Measurements from ENCODE around the gene BTBD9.

The BTBD9 gene

DNA sequence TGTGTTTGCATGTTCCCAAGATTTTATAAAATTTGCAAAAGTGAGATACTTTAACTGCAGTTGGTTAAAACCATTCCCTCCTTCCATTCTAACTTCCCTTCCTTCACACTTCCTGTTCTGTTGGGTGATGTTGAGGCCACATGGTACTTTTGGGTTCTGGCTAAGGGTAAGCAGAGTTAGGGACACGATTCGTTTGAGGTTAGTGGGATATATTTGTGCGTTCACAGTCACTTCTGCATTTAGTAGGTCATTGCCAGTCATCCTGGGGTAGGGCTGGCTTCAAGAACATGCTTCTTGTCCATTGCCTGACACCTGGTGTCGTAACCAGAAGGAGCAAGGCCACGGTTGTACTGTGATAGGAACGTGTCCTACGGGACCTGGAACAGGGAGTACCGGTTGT is 480.1 kb downstream of the BTBD9 start:
- Histone ChIP-seq H3K27ac (ENCODE audit: low read length, poor library complexity, severe bottlenecking) (no peak overlapping the region), H3K4me3 (ENCODE audit: insufficient read depth in 1 of 2, low read depth in 1 of 2, low read length in 2 of 2) (no peak overlapping the region), H3K4ac (ENCODE audit: low read depth in 1 of 2, low read length in 2 of 2) (no peak overlapping the region), H3K36me3 (ENCODE audit: control insufficient read depth in 1 of 2, insufficient read depth in 2 of 2, low read depth in 1 of 2, low read length in 2 of 2) (peaks cover 27 to 57% of the 10 kb centered on the region in 2 experiments), H4K8ac (ENCODE audit: low read length) (no peak overlapping the region), H2BK5ac (ENCODE audit: low read depth, low read length, poor library complexity, severe bottlenecking) (no peak overlapping the region), H2BK12ac (ENCODE audit: low read length in 2 of 2) (no peak overlapping the region), H3K9ac (ENCODE audit: low read length) (no peak overlapping the region), H3K27me3 (ENCODE audit: control insufficient read depth in 1 of 2, insufficient read depth in 1 of 2, low read length in 2 of 2) (no peaks in the 10 kb centered on the region), H3K4me2 (ENCODE audit: low read length, poor library complexity, severe bottlenecking) (no peak overlapping the region), H2BK120ac (ENCODE audit: low read depth, low read length) (no peak overlapping the region), H3K23ac (ENCODE audit: low read length in 2 of 2) (no peak overlapping the region), H3K18ac (ENCODE audit: low read depth in 1 of 2, low read length in 2 of 2) (no peak overlapping the region), H4K91ac (ENCODE audit: low read length) (no peak overlapping the region), H2BK15ac (ENCODE audit: low read depth, poor library complexity, severe bottlenecking) (no peak overlapping the region), H3K9me3 (ENCODE audit: control insufficient read depth, low read length) (no peaks in the 10 kb centered on the region), H3K4me1 (ENCODE audit: control insufficient read depth, insufficient read depth, low read depth, low read length) (peaks cover 9% of the 10 kb centered on the region), H3K14ac (ENCODE audit: low read length in 2 of 2) (no peak overlapping the region), H2AFZ (ENCODE audit: low read depth, low read length) (no peak overlapping the region), H2AK5ac (ENCODE audit: low read length, severe bottlenecking) (no peak overlapping the region), H3K79me1 (replicated peaks; ENCODE audit: low read length, poor library complexity, severe bottlenecking) (peaks cover 37% of the 10 kb centered on the region)
- WGBS: 98% methylated on average over 8 of the region's 8 CpGs
- DNase-seq: no peak

DNA sequence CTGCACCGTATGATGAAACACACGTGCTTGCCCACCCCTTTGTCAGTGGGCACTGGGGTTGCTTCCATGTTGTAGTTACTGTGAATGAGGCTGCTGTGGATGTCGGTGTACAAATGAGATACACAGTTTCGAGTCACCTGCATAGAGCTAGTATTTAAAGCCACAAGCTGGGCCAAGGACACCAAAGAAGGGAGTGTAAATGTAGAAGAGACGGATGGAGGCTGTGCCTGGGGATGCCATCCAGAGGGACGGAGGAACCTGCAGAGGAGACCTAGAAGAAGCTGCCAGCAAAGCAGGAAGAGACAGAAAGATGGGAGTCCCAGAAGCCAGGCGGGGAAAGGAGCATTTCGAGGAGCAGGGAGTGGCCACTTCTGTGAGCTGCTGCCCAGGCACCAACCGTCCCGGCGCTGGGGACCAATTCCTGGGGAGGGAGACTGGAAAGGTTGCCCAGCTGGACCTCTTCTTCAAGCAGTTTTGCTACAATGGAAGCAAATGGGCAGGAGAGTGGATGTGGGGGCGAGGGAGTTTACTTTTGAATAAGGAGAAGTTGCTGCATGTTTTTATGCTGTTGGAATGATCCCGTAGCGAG is 480.9 kb downstream of the BTBD9 start:
- Histone ChIP-seq H3K27me3 (ENCODE audit: control insufficient read depth in 1 of 2, insufficient read depth in 1 of 2, low read length in 2 of 2) (no peaks in the 10 kb centered on the region), H2BK12ac (ENCODE audit: low read length in 2 of 2) (no peak overlapping the region), H3K14ac (ENCODE audit: low read length in 2 of 2) (no peak overlapping the region), H3K79me1 (replicated peaks; ENCODE audit: low read length, poor library complexity, severe bottlenecking) (peaks cover 38% of the 10 kb centered on the region), H3K9ac (ENCODE audit: low read length) (no peak overlapping the region), H2BK5ac (ENCODE audit: low read depth, low read length, poor library complexity, severe bottlenecking) (no peak overlapping the region), H4K8ac (ENCODE audit: low read length) (no peak overlapping the region), H3K4ac (ENCODE audit: low read depth in 1 of 2, low read length in 2 of 2) (no peak overlapping the region), H3K36me3 (ENCODE audit: control insufficient read depth in 1 of 2, insufficient read depth in 2 of 2, low read depth in 1 of 2, low read length in 2 of 2) (peaks cover 31 to 62% of the 10 kb centered on the region in 2 experiments), H2BK15ac (ENCODE audit: low read depth, poor library complexity, severe bottlenecking) (no peak overlapping the region), H2BK120ac (ENCODE audit: low read depth, low read length) (no peak overlapping the region), H4K91ac (ENCODE audit: low read length) (no peak overlapping the region), H3K9me3 (ENCODE audit: control insufficient read depth, low read length) (no peaks in the 10 kb centered on the region), H3K4me3 (ENCODE audit: insufficient read depth in 1 of 2, low read depth in 1 of 2, low read length in 2 of 2) (no peak overlapping the region), H3K23ac (ENCODE audit: low read length in 2 of 2) (no peak overlapping the region), H3K4me1 (ENCODE audit: control insufficient read depth, insufficient read depth, low read depth, low read length) (peaks cover 12% of the 10 kb centered on the region), H3K27ac (ENCODE audit: low read length, poor library complexity, severe bottlenecking) (no peak overlapping the region), H3K18ac (ENCODE audit: low read depth in 1 of 2, low read length in 2 of 2) (no peak overlapping the region), H3K4me2 (ENCODE audit: low read length, poor library complexity, severe bottlenecking) (no peak overlapping the region), H2AFZ (ENCODE audit: low read depth, low read length) (no peak overlapping the region), H2AK5ac (ENCODE audit: low read length, severe bottlenecking) (no peak overlapping the region)
- 90% methylated on average over 14 of the region's 14 CpGs for WGBS
- no peak for DNase-seq

DNA sequence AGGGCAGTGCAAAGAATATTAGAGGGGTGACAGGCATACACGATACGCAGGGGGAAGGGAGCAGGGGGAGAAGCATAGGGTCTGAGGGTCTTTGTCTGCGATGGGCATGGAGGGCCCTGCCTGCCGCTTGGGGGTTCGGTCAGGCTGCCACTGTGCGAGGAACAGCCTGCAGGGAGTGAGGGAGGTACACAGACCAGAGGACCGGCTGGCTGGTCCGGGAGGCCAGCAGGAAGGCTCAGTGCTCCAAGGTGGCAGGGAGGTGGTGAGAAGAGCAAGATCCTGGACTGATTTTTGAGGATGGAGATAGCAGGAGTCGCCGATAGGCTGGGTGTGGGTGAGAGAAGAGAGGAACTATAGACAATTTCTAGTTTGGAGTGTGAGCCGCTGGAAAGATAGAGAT is 481.8 kb downstream of the BTBD9 start:
- Histone ChIP-seq H2BK15ac (ENCODE audit: low read depth, poor library complexity, severe bottlenecking) (no peak overlapping the region), H2BK12ac (ENCODE audit: low read length in 2 of 2) (no peak overlapping the region), H3K27me3 (ENCODE audit: control insufficient read depth in 1 of 2, insufficient read depth in 1 of 2, low read length in 2 of 2) (no peaks in the 10 kb centered on the region), H2AFZ (ENCODE audit: low read depth, low read length) (no peak overlapping the region), H3K4me1 (ENCODE audit: control insufficient read depth, insufficient read depth, low read depth, low read length) (peaks cover 16% of the 10 kb centered on the region), H3K23ac (ENCODE audit: low read length in 2 of 2) (no peak overlapping the region), H3K79me1 (replicated peaks; ENCODE audit: low read length, poor library complexity, severe bottlenecking) (peaks cover 44% of the 10 kb centered on the region), H3K27ac (ENCODE audit: low read length, poor library complexity, severe bottlenecking) (no peak overlapping the region), H2BK120ac (ENCODE audit: low read depth, low read length) (no peak overlapping the region), H3K18ac (ENCODE audit: low read depth in 1 of 2, low read length in 2 of 2) (no peak overlapping the region), H3K9ac (ENCODE audit: low read length) (no peak overlapping the region), H2AK5ac (ENCODE audit: low read length, severe bottlenecking) (no peak overlapping the region), H3K4ac (ENCODE audit: low read depth in 1 of 2, low read length in 2 of 2) (no peak overlapping the region), H4K8ac (ENCODE audit: low read length) (no peak overlapping the region), H3K4me3 (ENCODE audit: insufficient read depth in 1 of 2, low read depth in 1 of 2, low read length in 2 of 2) (no peak overlapping the region), H3K4me2 (ENCODE audit: low read length, poor library complexity, severe bottlenecking) (no peak overlapping the region), H3K36me3 (ENCODE audit: control insufficient read depth in 1 of 2, insufficient read depth in 2 of 2, low read depth in 1 of 2, low read length in 2 of 2) (peaks cover 39 to 67% of the 10 kb centered on the region in 2 experiments), H4K91ac (ENCODE audit: low read length) (no peak overlapping the region), H3K14ac (ENCODE audit: low read length in 2 of 2) (peak overlapping the region in 1 of 2 experiments; percentile 36), H3K9me3 (ENCODE audit: control insufficient read depth, low read length) (no peaks in the 10 kb centered on the region), H2BK5ac (ENCODE audit: low read depth, low read length, poor library complexity, severe bottlenecking) (no peak overlapping the region)
- 97% methylated on average over 11 of the region's 11 CpGs for WGBS
- DNase-seq: no peak

GRCh38 chr6:38156818-38157565 is 482.7 kb downstream of the BTBD9 start:
- H3K79me1 ChIP-seq (replicated peaks; ENCODE audit: low read length, poor library complexity, severe bottlenecking): peaks cover 47% of the 10 kb centered on the region
- no peak overlapping the region for H4K91ac ChIP-seq (ENCODE audit: low read length)
- peaks cover 48 to 68% of the 10 kb centered on the region in 2 experiments for H3K36me3 ChIP-seq (ENCODE audit: control insufficient read depth in 1 of 2, insufficient read depth in 2 of 2, low read depth in 1 of 2, low read length in 2 of 2)
- no peak overlapping the region for H2AK5ac ChIP-seq (ENCODE audit: low read length, severe bottlenecking)
- peak overlapping the region; percentile 55 for H4K8ac ChIP-seq (ENCODE audit: low read length)
- peak overlapping the region in 1 of 2 experiments; percentile 30 for H3K18ac ChIP-seq (ENCODE audit: low read depth in 1 of 2, low read length in 2 of 2)
- H3K4me1 ChIP-seq (ENCODE audit: control insufficient read depth, insufficient read depth, low read depth, low read length): peaks cover 21% of the 10 kb centered on the region
- H2AFZ ChIP-seq (ENCODE audit: low read depth, low read length): no peak overlapping the region
- no peak overlapping the region for H2BK5ac ChIP-seq (ENCODE audit: low read depth, low read length, poor library complexity, severe bottlenecking)
- H3K9ac ChIP-seq (ENCODE audit: low read length): no peak overlapping the region
- no peak overlapping the region for H3K4ac ChIP-seq (ENCODE audit: low read depth in 1 of 2, low read length in 2 of 2)
- H3K27ac ChIP-seq (ENCODE audit: low read length, poor library complexity, severe bottlenecking): no peak overlapping the region
- no peak overlapping the region for H3K23ac ChIP-seq (ENCODE audit: low read length in 2 of 2)
- no peak overlapping the region for H2BK120ac ChIP-seq (ENCODE audit: low read depth, low read length)
- no peak overlapping the region for H3K4me3 ChIP-seq (ENCODE audit: insufficient read depth in 1 of 2, low read depth in 1 of 2, low read length in 2 of 2)
- H2BK12ac ChIP-seq (ENCODE audit: low read length in 2 of 2): no peak overlapping the region
- no peaks in the 10 kb centered on the region for H3K9me3 ChIP-seq (ENCODE audit: control insufficient read depth, low read length)
- H3K14ac ChIP-seq (ENCODE audit: low read length in 2 of 2): no peak overlapping the region
- DNase-seq: no peak
- 96% methylated on average over 6 of the region's 10 CpGs for WGBS
- H3K27me3 ChIP-seq (ENCODE audit: control insufficient read depth in 1 of 2, insufficient read depth in 1 of 2, low read length in 2 of 2): no peaks in the 10 kb centered on the region
- H2BK15ac ChIP-seq (ENCODE audit: low read depth, poor library complexity, severe bottlenecking): no peak overlapping the region
- H3K4me2 ChIP-seq (ENCODE audit: low read length, poor library complexity, severe bottlenecking): no peak overlapping the region

All from mesenchymal stem cell (in vitro differentiated cells and primary cell).